ENCODE measurements around the gene CSF3.

GRCh38 chr17:39970157-39970692 is 45.0 kb upstream of the CSF3 start:
- no peak for TF ChIP-seq POU6F1 (CRISPR knock-in tag; IDR thresholded peaks at IDR 0.05; ENCODE audit: borderline replicate concordance, low read depth)
- TF ChIP-seq TOX (CRISPR knock-in tag; IDR thresholded peaks at IDR 0.05; ENCODE audit: borderline replicate concordance): no peak
- no peak for TF ChIP-seq ESRRG (CRISPR knock-in tag; IDR thresholded peaks at IDR 0.05)
- TF ChIP-seq CREB5 (CRISPR knock-in tag; IDR thresholded peaks at IDR 0.05; ENCODE audit: low read depth): no peak
- TF ChIP-seq ZNF70 (CRISPR knock-in tag; IDR thresholded peaks at IDR 0.05): no peak
- no peak for TF ChIP-seq PATZ1 (CRISPR knock-in tag; IDR thresholded peaks at IDR 0.05; ENCODE audit: borderline replicate concordance)
- TF ChIP-seq RARB (CRISPR knock-in tag; IDR thresholded peaks at IDR 0.05): no peak
- no peak for TF ChIP-seq SNAI2 (CRISPR knock-in tag; IDR thresholded peaks at IDR 0.05)
- TF ChIP-seq PPARA (CRISPR knock-in tag; IDR thresholded peaks at IDR 0.05; ENCODE audit: borderline replicate concordance): no peak
- no peak for TF ChIP-seq ZNF565 (CRISPR knock-in tag; conservative IDR thresholded peaks at IDR 0.05; ENCODE audit: low read depth)

Data from SK-N-SH treated with all-trans-retinoic acid at 6 μM for 48 hours (cell line).